GM21786 (cell line): ENCODE data around the gene PNLIPRP1.

Experiments
- ATAC-seq: cut with Tn5 transposase; IDR thresholded peaks from one replicate; pipeline ENCODE4 v1.9.1; 2021; ENCODE audit not compliant: unreplicated experiment

Gene PNLIPRP1

DNA sequence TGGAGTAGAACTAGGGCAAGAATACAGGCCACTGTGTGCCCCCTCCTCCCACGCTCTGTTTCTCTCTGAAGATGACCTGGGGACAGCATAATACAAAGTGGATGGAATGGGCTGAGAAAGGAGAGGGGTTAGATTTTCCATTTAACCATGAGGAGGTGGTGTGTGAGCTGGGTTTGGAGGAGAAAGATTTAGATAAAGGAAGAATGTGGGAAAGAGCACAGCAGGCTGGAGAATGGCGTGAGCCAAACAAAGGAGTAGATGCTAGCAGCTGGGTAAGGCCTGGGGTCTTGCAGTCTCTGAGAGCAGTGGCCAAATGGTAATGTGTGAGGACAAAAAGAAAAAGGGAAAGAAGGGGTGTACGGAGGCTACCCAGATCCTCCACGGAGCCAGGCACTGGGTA is 38.6 kb downstream of the PNLIPRP1 start:
- ATAC-seq: no peak

- no peak for ATAC-seq
Observed at GRCh38 chr10:116630020-116630419, 39.3 kb downstream of the PNLIPRP1 start.

- no peak for ATAC-seq
Observed at GRCh38 chr10:116631871-116632295, 41.1 kb downstream of the PNLIPRP1 start.

GRCh38 chr10:116632596-116633215 is 41.9 kb downstream of the PNLIPRP1 start:
- ATAC-seq: no peak

GRCh38 chr10:116633216-116633600 is 42.4 kb downstream of the PNLIPRP1 start:
- no peak for ATAC-seq

- no peak for ATAC-seq
Observed at GRCh38 chr10:116634126-116634975, 43.6 kb downstream of the PNLIPRP1 start.

- no peak for ATAC-seq
Observed at GRCh38 chr10:116636385-116636784, 45.6 kb downstream of the PNLIPRP1 start.

DNA sequence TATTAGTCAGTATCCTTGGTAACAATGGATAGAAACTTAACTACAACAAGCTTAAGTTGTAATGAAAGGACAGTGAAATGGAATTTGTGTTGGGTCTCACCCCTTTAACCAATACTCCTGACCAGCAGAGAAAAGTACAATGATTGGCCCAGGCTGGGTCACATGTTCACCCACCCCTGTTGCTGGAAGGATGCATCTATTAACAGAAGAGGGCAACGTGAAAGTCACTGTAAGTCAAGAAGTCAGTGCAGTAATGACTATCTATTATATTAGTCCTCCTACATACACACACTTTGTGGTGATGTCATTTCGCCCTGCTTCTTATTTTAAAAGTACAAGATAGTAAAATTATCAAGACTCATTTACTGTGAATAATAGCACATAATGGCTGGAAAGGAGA is 46.2 kb downstream of the PNLIPRP1 start:
- no peak for ATAC-seq

GRCh38 chr10:116637830-116638229 is 47.1 kb downstream of the PNLIPRP1 start:
- ATAC-seq: no peak

GRCh38 chr10:116646502-116646901 is 55.7 kb downstream of the PNLIPRP1 start:
- ATAC-seq: no peak

DNA sequence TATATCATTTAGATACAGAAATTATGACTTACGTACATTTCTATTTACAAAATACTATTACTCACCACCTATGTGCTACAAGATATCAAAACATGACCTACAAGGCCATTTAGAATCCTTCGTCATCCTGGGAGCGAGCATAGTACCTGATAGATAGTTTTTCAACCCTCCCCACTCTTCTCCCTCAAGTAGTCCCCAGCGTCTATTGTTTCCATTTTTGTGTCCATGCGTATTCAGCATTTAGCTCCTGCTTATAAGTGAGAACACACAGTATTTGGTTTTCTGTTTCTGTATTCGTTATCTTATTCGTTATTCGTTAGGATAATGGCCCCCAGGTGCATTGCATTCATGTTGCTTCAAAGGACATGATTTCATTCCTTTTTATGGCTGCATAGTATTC is 58.1 kb downstream of the PNLIPRP1 start:
- no peak for ATAC-seq

DNA sequence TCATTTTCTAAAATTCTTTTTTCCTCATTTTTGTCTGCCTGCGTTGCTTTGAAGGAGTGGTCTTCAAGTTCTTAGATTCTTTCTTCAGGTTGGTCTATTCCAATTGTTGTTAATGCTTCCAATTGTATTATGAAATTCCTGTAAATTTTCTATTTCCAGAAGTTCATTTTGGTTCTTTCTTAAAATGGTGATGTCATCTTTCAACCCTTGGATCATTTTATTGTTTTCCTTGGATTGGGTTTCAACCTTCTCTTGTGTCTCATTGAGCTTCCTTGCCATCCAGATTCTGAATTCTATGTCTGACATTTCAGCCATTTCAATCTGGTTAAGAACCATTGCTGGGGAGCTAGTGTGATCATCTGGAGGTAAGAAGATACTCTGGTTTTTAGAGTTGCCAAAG is 63.1 kb downstream of the PNLIPRP1 start:
- ATAC-seq: no peak

- ATAC-seq: no peak
Observed at GRCh38 chr10:116654816-116655215, 64.1 kb downstream of the PNLIPRP1 start.

DNA sequence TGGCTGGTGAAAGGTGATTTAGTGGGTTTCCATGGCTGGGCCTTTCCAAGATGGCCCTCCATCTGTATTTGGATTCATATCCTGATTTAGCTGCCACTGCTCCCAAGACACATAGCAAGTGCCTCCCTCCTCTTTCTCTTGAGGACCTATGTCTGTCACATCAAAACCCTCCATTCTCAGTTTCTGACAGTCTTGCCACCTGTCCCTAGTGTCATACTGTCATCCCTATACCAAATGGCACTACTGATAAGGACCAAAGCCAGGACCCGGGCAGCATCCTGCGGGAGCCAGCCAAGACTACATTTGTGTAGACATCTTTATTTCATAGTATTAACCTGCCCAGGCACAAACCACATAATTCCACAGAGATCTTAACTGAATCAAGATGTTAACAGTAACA is 64.8 kb downstream of the PNLIPRP1 start:
- ATAC-seq: no peak

DNA sequence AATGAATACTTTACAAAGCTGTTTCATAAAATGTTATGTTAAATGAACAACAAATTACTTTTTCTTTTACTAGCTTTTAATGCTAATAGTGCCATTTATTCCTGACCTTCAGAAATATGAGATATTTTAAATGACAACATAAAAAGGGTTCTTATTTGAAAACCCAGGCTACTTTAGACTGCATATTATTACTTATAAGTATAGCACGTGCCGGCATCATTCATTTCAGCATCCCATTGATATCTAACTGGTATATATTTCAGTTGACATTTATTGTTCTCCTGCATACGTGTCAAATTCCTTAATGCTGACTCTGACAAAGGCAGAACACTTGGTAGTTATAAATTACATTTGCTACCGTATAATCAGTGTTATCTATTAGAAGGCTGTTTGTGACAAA is 65.3 kb downstream of the PNLIPRP1 start:
- no peak for ATAC-seq

GRCh38 chr10:116657863-116658551 is 67.2 kb downstream of the PNLIPRP1 start:
- no peak for ATAC-seq
